NCI-H226 (cell line): ENCODE results near the gene NOC2L.
"Not testable (repeated sequence)": the region's sequence is repeated elsewhere in the genome, so short reads cannot be mapped to it uniquely, and the experiment has no call there.

Source experiments
- DNase-seq: peaks from one replicate; pipeline ENCODE4 v3.0.0-alpha.2; 2015

Gene NOC2L

DNA sequence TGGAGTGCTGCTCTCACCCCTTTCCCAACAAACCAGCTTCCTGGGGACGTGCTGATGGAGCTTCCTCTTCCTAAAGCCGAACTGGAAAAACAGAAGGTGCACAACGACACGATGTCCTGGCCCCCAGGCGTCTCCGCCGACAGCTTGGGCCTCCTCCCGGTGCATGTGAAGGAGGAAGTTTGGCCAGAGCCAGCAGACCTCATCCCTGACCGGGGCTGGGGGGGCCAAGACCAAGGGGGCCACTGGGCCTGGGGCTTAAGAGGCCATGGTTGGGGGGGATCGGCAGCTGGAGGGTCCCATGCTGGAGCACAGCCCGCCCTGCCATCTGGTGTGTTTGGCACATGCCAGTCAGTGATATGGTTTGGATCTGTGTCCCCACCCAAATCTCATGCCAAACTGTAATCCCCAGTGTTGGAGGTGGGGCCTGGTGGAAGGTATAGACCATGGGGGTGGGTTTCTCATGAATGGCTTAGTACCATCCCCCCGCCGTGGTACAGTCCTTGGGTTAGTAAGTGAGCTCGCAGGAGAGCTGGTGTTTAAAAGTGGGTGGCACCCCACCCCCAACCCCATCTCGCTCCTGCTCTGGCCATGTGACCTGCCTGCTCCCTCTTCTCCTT, 34.4 kb upstream of the NOC2L start:
- DNase-seq = no peak

DNA sequence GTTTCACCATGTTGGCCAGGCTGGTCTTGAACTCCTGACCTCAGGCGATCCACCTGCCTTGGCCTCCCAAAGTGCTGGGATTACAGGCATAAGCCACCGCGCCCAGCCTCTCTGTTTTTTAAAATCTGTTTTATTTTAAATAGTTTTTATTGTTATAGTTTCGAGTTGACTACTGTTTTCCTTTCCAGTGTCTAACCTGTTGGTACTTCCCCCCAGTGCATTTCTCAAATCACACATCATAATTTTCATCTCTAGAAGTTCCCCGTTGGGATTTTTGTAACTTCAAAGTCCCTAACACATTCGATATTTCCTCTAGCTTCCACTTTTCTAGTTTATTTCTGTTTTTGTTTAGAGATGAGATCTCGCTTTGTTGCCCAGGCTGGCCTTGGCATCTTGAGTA, 33.3 kb upstream of the NOC2L start:
- DNase-seq = no peak

DNA sequence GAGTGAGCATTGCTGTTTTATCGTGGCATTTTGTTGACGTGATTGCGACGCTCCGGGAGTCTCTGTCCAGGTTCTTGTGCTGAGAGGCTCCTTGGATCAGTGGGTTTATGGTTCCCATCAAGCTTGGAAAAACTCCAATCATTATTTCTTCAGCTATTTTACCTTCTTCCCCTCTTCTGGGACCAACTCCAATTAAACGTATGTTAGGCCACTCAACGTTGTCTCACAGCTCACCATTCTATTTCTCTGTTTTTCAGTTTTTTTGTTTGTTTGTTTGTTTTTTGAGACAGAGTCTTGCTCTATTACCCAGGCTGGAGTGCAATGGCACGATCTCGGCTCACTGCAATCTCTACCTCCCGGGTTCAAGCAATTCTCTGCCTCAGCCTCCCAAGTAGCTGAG, 32.8 kb upstream of the NOC2L start:
- no peak for DNase-seq

DNA sequence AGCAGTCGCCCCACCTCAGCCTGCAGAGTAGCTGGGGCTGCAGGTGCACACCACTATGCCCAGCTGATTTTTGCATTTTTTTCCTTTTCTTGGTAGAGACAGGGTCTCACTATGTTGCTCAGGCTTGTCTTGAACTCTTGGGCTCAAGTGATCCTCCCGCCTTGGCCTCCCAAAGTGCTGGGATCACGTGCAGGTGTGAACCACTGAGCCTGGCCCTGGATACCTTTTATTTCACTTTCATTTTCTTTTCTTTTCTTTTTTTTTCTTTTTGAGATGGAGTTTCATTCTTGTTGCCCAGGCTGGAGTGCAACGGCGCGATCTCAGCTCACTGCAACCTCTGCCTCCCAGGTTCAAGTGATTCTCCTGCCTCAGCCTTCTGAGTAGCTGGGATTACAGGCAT, 32.2 kb upstream of the NOC2L start:
- not testable (repeated sequence) for DNase-seq

DNA sequence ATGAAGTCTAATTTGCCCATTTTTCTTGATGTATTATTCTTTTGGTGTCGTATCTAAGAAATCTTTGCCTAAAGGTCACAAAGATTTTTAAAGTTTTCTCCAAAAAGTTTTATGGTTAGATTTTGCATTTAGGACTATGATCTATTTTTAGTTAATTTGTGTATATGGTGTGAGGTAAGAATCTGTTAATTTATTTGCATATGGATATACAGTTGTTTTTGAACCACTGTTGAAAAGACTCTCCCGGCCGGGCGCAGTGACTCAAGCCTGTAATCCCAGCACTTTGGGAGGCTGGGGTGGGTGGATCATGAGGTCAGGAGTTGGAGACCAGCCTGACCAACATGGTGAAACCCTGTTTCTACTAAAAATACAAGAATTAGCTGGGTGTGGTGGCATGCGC, 29.0 kb upstream of the NOC2L start:
- not testable (repeated sequence) for DNase-seq

DNA sequence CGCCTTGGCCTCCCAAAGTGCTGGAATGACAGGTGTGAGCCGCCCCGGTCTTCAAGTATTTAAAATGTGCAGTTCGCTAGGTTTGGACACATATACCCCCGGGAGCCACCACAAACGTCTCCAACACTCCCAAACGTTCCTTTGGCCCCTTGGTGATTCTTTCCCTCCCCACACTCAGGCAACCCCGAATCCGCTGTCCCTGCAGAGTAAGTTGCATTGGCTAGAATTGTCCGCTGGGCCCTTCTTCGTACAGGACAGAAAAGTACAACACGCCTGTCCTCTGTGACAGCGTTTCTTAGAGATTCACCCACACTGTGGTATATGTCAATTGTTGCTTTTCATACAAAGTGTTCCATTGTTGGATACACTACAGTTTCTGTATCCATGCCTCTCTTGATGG, 26.1 kb upstream of the NOC2L start:
- no peak for DNase-seq

DNA sequence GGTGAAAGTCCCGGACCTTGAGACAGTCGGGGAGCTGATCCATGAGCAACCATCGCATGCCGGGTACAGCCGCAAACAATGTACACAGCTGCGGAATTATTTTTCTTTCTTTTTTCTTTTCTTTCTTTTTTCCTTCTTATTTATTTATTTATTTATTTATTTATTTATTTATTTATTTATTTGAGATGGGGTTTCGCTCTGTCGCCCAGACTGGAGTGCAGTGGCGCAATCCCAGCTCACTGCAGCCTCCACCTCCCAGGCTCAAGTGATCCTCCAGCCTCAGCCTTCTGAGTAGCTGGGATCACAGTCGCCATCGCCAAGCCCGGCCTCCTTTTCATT, 25.4 kb upstream of the NOC2L start:
- DNase-seq = no peak

DNA sequence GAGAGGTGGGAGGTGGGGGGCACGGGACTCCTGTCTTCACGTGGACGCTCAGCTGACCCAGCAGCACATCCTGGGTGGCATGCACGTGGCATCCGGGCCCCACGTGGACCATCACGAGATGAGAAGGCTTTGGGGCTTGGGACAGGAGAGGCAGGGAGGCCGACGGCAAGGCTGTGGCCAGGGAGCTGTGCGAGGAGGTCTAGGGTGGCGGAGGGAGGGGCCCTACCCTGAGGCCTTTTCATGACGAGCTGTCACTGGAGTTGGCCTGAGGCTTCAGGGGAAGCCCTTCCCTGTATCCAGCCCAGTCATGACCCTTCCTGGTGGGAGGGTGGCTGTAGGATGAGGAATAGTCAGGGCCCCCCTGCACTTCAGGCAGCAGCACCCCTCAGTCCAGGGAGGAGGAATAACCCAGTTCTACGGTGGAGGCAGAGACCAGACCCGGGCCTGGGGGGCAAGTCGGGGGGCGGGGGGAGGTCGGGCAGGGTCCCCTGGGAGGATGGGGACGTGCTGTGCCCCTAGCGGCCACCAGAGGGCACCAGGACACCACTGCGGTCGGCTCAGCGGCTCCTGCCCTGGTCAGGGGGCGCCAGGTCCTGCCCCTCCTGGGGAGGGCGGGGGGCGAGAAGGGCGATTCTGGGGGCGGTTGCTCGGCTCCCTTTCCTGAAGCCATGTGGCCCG, 24.9 kb upstream of the NOC2L start:
- no peak for DNase-seq

DNA sequence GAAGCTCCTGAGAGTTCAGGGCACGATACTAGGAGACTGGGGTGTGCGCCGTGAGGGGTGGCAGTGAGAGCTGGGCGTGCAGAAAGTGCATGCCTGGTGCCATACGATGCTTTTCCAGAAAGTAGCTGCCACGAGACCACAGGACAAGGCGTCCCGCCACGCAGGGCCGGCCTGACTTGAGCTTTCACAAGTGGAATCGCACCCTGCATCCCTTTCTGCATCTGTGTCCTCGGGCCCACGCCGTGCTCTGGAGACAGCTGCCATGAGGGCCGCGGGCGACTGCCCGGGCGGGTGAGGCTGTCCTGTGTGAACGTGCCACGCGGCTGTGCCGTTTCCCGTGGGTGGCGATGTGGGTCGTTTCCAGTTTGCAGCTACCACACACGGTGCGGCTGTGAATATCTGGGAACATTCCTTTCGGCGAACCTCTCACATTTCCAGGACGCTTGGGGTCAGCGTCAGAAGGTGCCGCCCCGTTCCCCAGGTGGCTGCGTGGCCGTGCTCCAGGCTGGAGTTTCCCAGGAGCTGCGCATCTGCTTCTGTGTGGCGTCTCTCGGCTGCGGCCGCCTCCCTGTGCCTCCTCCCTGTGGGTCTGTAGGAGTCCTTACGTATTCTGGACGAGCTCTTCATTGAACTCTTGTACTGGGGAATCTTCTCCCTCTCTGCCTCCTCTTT, 23.8 kb upstream of the NOC2L start:
- no peak for DNase-seq

DNA sequence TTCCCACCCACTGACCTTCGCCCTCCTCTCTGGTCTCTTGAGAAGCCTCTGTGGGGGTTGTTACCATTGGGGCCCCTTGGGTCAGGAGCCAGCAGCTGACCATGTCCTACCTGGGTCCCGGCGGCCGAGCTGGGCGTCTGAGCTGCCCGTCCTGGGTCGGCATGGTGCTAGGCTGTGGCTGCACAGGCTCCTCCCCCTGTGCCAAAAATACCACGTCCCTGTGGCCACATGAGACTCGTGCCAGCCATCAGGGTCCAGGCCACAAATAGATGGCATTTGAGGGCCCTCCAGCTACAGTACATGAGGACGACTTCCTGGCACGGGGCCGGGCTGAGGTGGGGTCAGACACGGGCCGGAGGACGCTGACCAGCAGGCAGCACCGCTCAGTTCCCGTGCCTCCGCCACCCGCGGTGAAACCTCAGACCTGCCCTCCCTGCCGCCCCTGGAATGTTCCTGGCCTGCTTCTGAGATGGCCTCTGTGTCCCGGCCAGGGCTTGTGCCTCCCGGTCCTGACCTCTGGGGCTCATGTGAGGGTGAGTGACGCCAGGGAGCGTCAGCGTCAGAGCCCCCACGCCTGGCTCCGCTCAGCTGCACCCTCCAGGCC, 23.0 kb upstream of the NOC2L start, which contains the start of gene PERM1:
Gene PERM1, minus strand, starts transcription at position 139 of the 604 bp plus-strand sequence. CDS start 1,064 bp downstream, outside the sequence.
- no peak for DNase-seq

DNA sequence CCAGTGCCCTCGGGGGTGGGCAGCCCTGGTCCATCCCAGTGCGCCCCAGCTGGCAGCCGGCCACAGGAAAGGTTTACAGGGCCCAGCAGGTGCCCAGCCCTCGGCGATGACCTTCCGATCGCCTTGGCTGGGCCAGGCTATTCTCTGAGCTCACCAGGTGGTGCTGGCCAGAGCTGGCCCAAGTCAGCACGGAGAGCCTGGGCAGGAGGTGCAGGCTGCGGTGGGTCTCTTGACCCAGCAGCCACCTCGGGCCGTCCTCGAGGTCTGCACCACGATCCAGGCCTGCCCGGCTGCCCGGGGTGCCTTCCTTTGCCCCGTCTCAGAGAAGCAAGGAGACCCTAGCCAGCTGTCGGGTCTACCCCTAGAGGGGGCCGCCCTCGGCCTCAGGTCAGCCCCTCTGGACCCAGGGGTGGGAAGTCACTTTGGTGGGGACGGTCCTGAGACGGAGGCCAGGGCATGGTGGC, 22.5 kb upstream of the NOC2L start:
- DNase-seq = no peak

DNA sequence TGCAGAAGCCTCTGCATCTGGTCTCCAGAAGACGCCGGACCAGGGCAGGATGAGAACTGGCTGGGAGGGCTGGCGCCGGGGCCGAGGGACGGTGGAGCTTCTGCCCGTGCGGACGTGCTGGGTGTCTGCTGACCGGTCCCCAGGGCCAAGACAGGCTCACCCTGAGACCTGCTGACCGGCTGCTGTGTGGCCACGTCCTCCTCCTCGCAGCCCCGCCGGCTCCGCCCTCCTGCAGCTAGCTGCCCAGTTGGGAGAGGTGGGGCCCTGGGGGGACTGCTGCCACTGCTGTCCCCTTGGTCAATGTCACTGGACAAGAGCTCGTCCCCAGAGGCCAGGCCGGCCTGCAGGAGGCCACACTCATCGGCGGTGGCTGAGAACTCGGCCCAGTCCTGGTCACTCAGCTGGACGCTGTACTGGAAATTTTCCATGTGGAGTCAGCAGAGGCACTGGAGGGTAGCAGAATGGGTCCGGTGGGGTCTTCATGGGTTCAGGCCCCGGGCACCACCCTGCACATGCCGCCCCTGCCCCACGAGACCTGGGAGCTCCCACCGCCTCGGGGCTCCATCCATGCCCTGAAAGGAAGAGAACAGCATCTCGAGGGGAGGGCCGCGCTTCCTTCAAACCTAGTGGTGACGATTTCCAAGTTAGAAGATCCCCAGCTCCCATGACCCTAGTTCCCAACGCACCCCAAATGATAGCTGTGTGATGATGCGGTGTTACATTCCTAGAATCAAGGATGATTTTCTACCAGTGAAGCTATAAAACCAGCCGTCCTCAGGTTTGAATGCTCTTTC, 21.7 kb upstream of the NOC2L start:
- DNase-seq = no peak

DNA sequence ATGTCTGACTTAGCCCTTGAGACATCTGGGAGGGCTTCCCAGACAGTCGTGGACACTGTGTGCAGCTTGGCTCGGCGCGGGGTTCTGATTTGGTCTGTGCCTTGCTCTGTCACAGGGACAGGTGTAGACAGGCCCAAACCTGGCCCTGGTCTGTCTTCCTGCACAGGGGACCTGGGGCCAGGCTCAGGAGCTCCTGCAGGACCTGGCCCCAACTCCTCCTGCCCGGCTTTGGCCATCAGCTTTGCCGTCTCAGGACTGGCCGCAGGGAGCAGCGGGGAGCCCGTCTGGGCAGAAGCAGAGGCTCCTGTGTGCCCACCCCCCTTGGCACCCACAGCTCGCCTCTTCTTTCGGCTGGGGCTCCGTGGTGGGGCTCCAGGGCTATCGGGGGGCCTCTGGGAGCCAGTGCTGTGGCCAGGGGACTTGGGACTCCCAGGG, 21.1 kb upstream of the NOC2L start:
- DNase-seq = no peak

DNA sequence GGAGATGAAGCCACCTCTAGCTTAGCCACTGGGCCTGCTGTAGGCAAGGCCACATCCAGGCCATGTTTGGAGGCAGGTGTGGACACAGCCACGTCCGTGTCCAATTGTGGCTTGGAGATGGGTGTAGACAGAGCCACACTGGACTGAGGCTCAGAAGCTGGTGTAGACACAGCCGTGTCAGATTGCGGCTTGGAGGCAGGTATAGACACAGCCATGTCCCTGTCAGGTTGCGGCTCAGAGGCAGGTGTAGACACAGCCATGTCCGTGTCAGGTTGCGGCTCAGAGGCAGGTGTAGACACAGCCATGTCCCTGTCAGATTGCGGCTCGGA, 20.7 kb upstream of the NOC2L start:
- no peak for DNase-seq

DNA sequence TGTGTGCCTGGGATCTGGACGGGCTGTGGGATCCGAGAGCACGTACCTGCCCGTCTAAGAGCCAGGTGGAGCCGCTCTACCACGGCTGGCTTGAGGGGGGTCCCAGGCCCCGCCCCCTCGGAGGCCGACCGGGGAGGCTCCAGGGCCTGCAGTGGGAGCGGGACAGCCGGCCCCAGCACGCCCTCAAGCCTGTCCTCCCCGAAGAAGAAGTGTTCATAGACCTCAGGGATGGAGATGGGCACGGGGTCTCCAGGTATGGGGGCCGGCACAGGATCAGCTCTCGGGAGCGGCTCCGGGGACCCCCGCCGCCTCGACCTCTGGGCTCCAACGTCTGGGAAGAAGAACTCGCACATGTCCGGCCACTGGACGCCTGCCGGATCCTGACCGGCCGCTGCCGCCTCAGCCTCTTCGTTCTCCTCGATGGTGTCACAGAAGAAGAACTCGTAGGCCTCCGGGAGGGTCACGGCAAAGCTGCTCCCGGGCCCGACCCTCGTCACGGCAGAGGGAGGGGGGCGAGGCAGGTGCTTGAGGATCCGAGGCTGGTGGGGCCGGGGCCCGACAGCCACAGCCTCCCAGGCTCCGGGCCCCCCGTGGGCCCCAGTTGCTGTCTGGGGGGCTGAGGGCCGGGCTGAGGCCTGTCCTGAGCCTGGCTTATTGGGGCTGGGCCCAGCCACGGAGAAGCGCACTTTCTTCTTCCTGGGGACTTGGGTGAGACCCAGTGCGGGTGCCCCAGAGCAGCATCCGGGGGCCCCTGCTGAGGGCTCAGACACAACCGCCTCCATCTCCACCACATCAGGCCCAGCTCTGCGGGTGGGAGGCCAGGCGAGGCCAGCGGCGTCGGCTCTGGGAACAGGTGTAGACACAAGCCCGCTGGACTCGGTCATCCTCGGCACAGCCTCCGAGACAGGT, 20.0 kb upstream of the NOC2L start:
- DNase-seq = no peak

DNA sequence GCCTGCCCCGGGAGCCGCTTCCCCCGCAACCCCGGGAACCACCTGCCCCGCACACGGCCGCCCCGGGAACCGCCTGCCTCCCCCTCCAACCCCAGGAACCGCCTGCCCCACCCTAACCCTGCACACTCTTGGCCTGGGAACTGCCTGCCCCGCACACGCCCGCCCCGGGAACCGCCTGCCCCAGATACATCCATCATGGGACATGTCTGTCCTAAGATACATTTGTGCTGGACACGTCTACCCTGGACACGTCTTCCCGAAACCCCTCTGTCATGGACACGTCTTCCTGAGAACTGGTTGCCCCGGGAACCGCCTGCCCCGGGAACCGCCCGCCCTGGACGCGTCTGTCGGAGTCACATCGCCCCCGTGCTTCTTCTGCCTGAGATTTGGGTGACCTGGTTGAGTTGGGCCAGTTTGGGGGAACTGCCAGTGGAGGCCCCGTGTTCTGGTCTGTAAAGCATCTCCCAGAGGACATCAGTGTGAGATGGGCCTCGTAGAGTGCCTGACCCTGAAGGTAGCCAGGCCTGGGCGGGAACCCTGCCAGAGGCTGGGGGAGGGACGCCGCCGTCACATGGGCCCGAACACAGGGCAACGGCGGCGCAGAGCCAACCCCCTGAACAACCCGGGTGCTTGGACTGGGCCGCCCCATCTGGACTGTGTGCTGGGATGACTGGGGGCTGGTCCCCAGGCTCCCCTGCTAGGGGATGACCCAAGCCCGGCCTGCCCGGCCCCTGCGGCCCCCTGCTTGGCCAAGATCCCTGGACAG, 19.2 kb upstream of the NOC2L start:
- no peak for DNase-seq

DNA sequence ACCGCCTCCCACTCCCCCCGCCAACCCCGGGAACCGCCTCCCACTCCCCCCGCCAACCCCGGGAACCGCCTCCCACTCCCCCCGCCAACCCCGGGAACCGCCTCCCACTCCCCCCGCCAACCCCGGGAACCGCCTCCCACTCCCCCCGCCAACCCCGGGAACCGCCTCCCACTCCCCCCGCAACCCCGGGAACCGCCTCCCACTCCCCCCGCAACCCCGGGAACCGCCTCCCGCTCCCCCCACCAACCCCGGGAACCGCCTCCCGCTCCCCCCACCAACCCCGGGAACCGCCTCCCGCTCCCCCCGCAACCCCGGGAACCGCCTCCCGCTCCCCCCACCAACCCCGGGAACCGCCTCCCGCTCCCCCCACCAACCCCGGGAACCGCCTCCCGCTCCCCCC, 17.7 kb upstream of the NOC2L start:
- DNase-seq = not testable (repeated sequence)

DNA sequence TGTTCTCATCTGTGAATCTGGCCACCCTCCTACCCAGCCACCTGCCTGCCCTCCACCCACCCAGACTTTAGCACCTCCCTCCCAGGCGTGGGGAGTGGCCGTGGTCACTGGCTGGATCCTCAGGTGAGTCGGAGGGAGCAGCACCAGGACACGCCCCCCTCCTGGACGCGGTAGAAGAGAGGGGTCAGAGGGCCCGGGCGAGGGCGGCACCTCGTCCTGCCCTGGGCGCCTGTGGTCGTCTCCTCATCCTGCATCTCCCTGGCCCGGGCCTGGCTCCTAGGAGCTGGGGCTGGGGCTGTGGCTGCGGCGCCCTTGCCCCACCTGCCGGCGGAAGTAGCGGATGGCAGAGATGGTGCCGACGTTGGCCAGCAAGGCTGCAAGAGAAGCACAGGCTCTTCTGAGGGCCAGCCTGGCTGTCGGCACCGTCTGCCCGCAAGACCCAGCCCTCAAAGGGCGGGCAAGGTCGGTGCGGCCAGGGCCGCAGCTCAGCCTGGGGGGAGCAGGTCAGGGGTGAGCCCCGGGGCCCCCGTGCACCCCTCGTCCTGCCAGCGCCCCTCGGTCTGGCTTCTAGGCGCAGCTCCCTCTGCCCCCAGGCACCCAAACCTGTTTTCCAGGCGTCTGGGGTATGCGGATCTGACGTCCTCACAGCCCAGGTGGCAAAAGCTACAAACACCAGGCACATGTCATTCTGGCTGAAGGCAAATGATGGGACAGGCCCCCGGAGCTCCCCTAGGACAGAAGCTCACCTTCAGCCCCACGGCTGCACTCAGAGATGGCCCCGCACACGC, 17.0 kb upstream of the NOC2L start:
- DNase-seq = peak; percentile 48

DNA sequence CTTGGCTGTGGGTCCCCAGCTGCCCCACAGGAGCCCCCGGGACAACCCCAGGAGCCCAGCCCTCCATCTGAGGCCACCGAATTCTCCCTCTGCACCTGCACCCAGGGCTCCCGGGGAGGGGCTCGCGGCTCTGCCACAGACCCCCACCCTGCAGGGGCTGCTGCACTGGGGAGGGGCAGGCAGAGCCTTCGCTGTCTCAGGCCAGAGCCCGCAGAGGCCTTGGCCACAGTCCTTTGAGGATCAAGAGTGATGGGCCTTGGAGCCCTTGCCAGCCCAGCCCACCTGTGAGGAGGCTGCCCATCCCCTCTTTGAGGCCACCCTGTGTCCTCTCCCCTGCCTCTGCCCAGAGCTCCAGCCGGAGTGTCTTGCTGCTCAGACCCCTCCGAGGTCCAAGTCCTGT, 16.3 kb upstream of the NOC2L start:
- no peak for DNase-seq

DNA sequence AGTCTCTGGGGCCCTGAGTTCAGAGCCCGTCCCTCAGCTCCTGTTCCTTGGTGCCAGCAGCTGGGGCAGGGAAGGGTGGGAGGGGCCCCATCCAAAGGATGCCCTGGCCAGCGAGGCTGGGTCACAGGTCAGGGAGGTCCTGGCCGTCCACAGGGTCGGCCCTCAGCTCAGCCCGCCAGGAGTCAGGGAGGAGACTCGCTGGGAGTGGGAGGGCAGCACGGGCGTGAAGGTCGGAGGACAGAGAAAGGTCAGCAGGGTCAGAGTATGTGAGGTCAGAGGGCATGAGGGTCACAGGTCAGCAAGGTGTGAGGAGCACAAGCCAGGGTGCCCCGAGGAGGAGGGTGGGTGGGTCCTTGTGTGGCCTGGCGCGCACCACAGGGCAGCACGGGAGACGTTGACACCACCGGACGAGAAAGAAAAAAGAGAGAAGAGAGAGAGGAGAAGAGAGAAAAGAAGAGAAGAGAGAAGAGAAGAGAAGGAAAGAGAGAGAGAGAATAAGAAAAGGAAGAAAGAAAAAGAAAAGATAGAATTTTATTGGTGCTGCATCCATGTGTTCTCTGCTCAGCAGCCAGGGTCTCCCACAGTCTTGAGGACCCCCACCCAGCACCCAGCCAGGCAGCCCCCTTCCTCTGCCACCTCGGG, 15.8 kb upstream of the NOC2L start:
- no peak for DNase-seq
